GM12801 (cell line): Measurements from ENCODE around the gene ACADSB.

Source experiments
- CTCF ChIP-seq: IDR thresholded peaks from one replicate; pipeline ENCODE4 v1.5.1; 2011; ENCODE audit warnings: control low read depth; ENCODE audit not compliant: insufficient read length; ENCODE audit errors: extremely low read depth

Gene ACADSB

DNA sequence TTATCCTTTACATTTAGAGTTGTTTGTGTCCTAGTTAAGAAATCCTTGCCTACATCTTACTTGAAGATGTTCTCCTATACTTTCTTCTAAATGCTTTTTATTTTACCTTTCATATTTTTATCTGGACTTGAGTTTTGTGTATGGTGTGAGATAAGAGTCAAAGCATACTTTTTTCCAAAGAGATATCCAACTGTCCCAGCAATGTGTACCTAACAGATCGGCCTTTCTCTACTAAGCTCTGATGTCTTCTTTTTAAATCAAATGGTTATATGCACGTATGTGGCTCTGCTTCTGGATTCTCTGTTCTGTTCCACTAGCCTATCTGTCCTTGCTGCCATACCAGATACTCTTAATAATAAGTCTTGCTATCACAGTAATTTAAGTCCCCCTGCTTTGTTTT, 7.4 kb upstream of the ACADSB start:
- TF ChIP-seq CTCF: no peak

GRCh38 chr10:123004298-123004697, 4.5 kb upstream of the ACADSB start:
- no peak for TF ChIP-seq CTCF

- no peak for TF ChIP-seq CTCF
These were observed 1.1 kb upstream of the ACADSB start for GRCh38 chr10:123007558-123008354.

- TF ChIP-seq CTCF: no peak
These were observed 457 bp downstream of the ACADSB start for GRCh38 chr10:123009105-123009820.

GRCh38 chr10:123011987-123012386, 3.2 kb downstream of the ACADSB start:
- TF ChIP-seq CTCF: no peak

DNA sequence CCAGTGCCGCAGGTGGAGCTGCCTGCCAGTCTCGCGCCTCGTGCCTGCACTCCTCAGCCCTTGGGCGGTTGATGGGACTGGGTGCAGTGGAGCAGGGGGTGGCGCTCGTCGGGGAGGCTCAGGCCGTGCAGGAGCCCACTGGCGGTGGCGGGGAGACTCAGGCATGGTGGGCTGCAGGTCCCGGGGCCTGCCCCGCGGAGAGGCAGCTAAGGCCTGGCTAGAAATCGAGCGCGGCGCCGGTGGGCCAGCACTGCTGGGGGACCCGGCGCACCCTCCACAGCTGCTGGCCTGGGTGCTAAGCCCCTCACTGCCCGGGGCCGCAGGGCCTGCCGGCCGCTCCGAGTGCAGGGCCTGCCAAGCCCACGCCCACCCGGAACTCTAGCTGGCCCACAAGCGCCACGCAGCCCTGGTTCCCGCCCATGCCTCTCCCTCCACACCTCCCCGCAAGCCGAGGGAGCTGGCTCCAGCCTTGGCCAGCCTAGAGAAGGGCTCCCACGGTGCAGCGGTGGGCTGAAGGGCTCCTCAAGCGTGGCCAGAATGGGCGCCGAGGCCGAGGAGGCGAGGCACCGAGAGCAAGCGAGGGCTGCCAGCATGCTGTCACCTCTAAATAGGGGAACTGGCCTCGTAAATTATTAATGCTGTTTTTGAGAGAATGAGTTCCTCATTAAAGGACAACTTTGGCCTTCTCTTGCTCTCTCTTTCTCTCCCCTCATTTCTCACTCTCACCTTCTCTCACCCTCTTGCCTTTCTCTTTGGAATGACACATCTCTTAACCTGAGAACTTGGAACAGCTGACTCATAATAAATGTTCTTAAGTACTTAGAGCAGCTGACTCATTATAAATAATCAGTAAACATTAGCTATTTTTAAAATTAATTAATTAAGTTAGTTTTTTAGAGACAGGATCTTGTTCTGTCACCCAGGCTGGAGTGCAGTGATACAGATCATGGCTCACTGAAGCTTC, 4.9 kb downstream of the ACADSB start:
- no peak for TF ChIP-seq CTCF

GRCh38 chr10:123014772-123015171, 6.0 kb downstream of the ACADSB start:
- TF ChIP-seq CTCF: no peak
